ENCODE measurements around the gene PRDM16.

PRDM16 gene

GRCh38 chr1:3386205-3387002 lies 317.4 kb downstream of the PRDM16 start:
- no peak for DNase-seq

GRCh38 chr1:3387401-3387800 lies 318.4 kb downstream of the PRDM16 start:
- DNase-seq: no peak

GRCh38 chr1:3389093-3389833 lies 320.3 kb downstream of the PRDM16 start:
- DNase-seq: no peak

- no peak for DNase-seq
These were observed 321.3 kb downstream of the PRDM16 start for GRCh38 chr1:3390291-3390690.

- DNase-seq: no peak
These were observed 322.7 kb downstream of the PRDM16 start for GRCh38 chr1:3391711-3392110.

GRCh38 chr1:3393024-3393986 lies 324.3 kb downstream of the PRDM16 start:
- DNase-seq: no peak

- DNase-seq: no peak
These were observed 325.3 kb downstream of the PRDM16 start for GRCh38 chr1:3393987-3394920.

- DNase-seq: no peak
These were observed 327.4 kb downstream of the PRDM16 start for GRCh38 chr1:3396411-3396810.

GRCh38 chr1:3397311-3397710 lies 328.3 kb downstream of the PRDM16 start:
- DNase-seq: no peak

GRCh38 chr1:3398396-3399140 lies 329.6 kb downstream of the PRDM16 start:
- no peak for DNase-seq

GRCh38 chr1:3399732-3400131 lies 330.7 kb downstream of the PRDM16 start:
- no peak for DNase-seq

- DNase-seq: no peak
These were observed 332.7 kb downstream of the PRDM16 start for GRCh38 chr1:3401585-3402257.

- no peak for DNase-seq
These were observed 333.4 kb downstream of the PRDM16 start for GRCh38 chr1:3402258-3403010.

- no peak for DNase-seq
These were observed 334.0 kb downstream of the PRDM16 start for GRCh38 chr1:3403011-3403345.

- no peak for DNase-seq
These were observed 334.6 kb downstream of the PRDM16 start for GRCh38 chr1:3403388-3404231.

- DNase-seq: no peak
These were observed 335.3 kb downstream of the PRDM16 start for GRCh38 chr1:3404301-3404700.

- no peak for DNase-seq
These were observed 335.8 kb downstream of the PRDM16 start for GRCh38 chr1:3404801-3405200.

- DNase-seq: no peak
These were observed 336.5 kb downstream of the PRDM16 start for GRCh38 chr1:3405491-3405890.

Measured in activated naive CD4-positive, alpha-beta T cell treated with Interleukin-2 at 50 U/mL for 16 hours (primary cell).